ENCODE measurements around the gene SAP30.
A peak's percentile ranks its signal among the peaks of the same experiment; 100 is the strongest.

SAP30 gene

DNA sequence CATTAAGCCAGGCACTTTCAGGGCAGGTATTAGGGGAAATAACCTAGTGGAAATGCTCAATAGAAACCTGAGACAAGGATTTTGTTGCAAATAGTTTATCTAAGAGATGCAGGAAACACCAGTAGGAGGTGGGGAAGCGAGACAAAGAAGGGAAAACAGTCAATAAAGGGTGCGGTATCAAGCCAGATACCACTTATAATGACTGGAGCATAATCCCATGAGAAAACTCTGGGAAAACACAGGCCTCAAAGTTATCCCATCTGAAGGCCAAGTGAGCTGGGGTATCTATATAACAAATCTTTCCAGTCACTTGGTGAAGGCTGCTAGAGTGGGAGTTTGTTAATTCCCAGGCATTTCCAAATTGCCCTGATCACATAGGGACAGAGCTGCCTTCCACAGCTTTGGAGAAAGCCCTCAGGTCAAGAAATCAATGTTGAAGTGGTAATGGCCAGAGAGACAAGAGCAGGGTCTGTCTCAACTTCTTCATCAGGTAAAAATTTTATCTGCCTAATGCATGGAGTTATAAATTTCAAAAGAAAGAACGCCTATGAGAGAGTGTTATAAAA is 26.8 kb upstream of the SAP30 start:
- H3K36me3 ChIP-seq (ENCODE audit: control insufficient read depth, insufficient read depth, low read length): no peaks in the 10 kb centered on the region
- no peak overlapping the region for H3K9ac ChIP-seq (ENCODE audit: low read length)
- H3K27me3 ChIP-seq (ENCODE audit: control insufficient read depth, insufficient read depth, low read length): no peaks in the 10 kb centered on the region
- H3K4me3 ChIP-seq (ENCODE audit: low read length): no peak overlapping the region
- H3K4me1 ChIP-seq (ENCODE audit: control insufficient read depth, insufficient read depth, low read length): no peaks in the 10 kb centered on the region
- H3K9me3 ChIP-seq (ENCODE audit: control insufficient read depth, low read length): no peaks in the 10 kb centered on the region

DNA sequence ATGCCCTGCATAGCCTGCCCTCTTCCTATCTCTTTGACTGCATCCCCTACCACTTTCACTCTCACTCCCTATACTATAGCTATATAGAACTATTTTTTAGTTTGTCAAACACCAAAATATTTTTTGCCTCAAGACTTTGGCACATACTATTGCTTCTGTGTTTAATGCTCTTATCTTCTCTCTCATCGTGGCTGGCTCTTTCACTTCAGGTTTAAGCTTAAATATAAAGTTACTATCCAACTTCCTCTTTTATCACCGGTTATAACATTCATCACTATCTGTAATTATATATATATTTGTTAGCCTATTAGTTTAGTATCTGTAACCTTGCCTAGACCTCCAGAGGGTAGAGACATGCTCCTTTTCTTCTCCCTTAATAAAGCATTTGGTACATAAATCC is 25.1 kb upstream of the SAP30 start:
- H3K4me3 ChIP-seq (ENCODE audit: low read length): no peak overlapping the region
- no peaks in the 10 kb centered on the region for H3K27me3 ChIP-seq (ENCODE audit: control insufficient read depth, insufficient read depth, low read length)
- H3K36me3 ChIP-seq (ENCODE audit: control insufficient read depth, insufficient read depth, low read length): no peaks in the 10 kb centered on the region
- H3K9ac ChIP-seq (ENCODE audit: low read length): no peak overlapping the region
- H3K9me3 ChIP-seq (ENCODE audit: control insufficient read depth, low read length): no peaks in the 10 kb centered on the region
- no peaks in the 10 kb centered on the region for H3K4me1 ChIP-seq (ENCODE audit: control insufficient read depth, insufficient read depth, low read length)

DNA sequence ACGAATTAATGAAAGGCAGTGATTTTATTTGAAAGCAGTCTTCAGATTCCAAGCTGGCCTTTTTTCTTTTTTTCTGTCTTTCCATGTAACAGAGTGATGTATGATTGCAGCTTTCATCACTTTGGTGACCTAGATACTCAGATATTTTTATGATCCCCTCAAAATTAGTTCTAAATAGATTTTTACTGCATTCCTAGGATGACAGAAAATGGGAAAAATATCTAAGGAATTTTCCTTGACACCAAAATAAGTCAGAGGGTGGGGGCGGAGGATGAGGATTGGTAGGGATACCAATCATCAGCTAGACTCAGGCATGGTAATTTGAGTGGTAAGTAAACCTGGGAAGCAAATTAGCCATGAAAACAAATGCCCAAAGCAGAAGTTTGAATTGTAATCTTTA is 24.7 kb upstream of the SAP30 start:
- no peak overlapping the region for H3K4me3 ChIP-seq (ENCODE audit: low read length)
- no peaks in the 10 kb centered on the region for H3K27me3 ChIP-seq (ENCODE audit: control insufficient read depth, insufficient read depth, low read length)
- H3K4me1 ChIP-seq (ENCODE audit: control insufficient read depth, insufficient read depth, low read length): no peaks in the 10 kb centered on the region
- no peaks in the 10 kb centered on the region for H3K36me3 ChIP-seq (ENCODE audit: control insufficient read depth, insufficient read depth, low read length)
- no peak overlapping the region for H3K9ac ChIP-seq (ENCODE audit: low read length)
- H3K9me3 ChIP-seq (ENCODE audit: control insufficient read depth, low read length): no peaks in the 10 kb centered on the region

DNA sequence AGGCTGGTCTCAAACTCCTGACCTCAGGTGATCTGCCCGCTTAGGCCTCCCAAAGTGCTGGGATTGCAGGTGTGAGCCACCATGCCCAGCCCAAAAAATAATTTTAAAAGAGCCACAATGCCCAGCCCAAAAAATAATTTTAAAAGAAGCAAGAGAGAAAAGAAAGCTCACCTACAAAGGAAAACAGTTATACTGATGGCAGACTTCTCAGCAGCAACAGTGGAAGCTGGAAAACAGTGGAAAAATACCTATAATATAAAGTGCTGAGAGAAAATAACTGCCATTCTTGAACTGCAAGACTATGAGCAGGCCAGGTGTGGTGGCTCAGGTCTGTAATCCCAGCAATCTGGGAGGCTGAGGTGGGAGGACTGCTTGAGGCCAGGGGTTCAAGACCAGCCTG is 23.3 kb upstream of the SAP30 start:
- H3K4me1 ChIP-seq (ENCODE audit: control insufficient read depth, insufficient read depth, low read length): no peaks in the 10 kb centered on the region
- H3K4me3 ChIP-seq (ENCODE audit: low read length): no peak overlapping the region
- no peaks in the 10 kb centered on the region for H3K9me3 ChIP-seq (ENCODE audit: control insufficient read depth, low read length)
- no peak overlapping the region for H3K9ac ChIP-seq (ENCODE audit: low read length)
- H3K27me3 ChIP-seq (ENCODE audit: control insufficient read depth, insufficient read depth, low read length): no peaks in the 10 kb centered on the region
- H3K36me3 ChIP-seq (ENCODE audit: control insufficient read depth, insufficient read depth, low read length): no peaks in the 10 kb centered on the region

DNA sequence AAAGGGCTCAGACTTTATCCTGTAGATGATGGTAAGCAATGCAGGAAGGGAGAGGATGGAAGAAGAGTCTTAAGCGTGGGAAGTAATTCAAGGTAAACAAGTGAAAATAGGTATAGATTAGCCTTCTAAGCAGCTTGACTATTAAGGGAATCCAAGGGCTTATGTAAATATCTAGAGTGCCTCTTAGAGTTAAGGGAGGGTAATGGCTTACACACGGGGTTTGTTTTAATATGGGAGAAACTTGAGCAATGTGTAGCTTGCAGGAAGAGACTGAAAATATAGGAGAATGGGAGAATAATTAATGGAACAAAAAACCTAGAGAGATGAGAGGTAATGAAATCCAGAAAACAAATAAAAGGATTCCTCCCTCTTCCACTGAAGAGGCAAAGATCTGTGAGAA is 12.8 kb upstream of the SAP30 start:
- Histone ChIP-seq H3K4me3 (ENCODE audit: low read length) (no peak overlapping the region), H3K4me1 (ENCODE audit: control insufficient read depth, insufficient read depth, low read length) (no peaks in the 10 kb centered on the region)

DNA sequence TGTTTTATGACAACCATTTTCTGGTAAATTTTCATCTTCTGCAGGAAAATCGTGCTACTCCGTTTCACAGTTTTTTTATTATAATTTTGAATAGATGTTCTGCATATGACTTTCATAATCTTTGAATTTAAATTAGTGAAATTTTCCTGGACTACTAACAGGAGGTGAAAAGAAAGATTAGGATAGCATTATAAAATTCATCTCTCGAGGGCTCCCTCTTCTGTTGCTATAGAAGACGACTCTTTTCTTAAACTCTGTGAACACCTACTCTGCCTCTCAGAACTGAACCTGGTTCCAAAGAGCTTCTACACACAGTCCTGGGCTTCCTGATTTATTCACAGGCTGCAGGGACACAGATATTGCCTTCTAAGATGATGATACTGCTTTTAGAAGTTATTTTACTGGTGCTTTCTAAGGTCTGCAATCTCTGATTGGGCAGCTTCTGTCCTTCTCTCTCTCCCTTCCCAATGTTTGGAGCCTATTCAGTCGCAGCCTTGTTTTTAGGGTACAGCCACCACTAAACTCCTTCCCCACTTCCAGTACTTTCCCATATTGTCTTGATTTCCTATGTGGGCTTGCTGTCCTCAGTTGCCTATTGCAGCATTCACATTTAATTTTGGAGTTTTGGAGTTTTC is 10.1 kb upstream of the SAP30 start:
- H3K9me3 ChIP-seq (ENCODE audit: control insufficient read depth, low read length): no peaks in the 10 kb centered on the region
- no peaks in the 10 kb centered on the region for H3K27me3 ChIP-seq (ENCODE audit: control insufficient read depth, insufficient read depth, low read length)
- H3K4me3 ChIP-seq (ENCODE audit: low read length): no peak overlapping the region
- no peak overlapping the region for H3K9ac ChIP-seq (ENCODE audit: low read length)
- H3K36me3 ChIP-seq (ENCODE audit: control insufficient read depth, insufficient read depth, low read length): no peaks in the 10 kb centered on the region
- peaks cover under 1% of the 10 kb centered on the region for H3K4me1 ChIP-seq (ENCODE audit: control insufficient read depth, insufficient read depth, low read length)

More for the DNA sequence above, 12.8 kb upstream of the SAP30 start:
- no peaks in the 10 kb centered on the region for H3K36me3 ChIP-seq (ENCODE audit: control insufficient read depth, insufficient read depth, low read length)
- no peak overlapping the region for H3K9ac ChIP-seq (ENCODE audit: low read length)
- no peaks in the 10 kb centered on the region for H3K9me3 ChIP-seq (ENCODE audit: control insufficient read depth, low read length)
- no peaks in the 10 kb centered on the region for H3K27me3 ChIP-seq (ENCODE audit: control insufficient read depth, insufficient read depth, low read length)

DNA sequence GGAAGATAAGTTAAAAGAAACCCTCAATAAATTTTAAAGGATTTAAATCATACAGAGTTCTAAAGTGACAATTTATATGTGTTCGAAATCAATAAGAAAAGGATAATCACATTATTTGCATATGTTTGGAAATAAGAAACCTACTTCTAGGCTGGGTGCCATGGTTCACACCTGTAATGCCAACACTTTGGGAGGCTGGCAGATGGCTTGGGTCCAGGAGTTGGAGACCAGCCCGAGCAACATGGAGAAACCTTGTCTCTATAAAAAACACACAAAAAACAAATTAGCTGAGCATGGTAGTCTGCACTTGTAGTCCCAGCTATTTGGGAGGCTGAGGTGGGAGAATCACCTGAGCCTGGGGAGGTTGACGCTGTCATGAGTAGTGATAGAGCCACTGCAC is 8.1 kb upstream of the SAP30 start:
- Histone ChIP-seq H3K4me3 (ENCODE audit: low read length) (no peak overlapping the region), H3K27me3 (ENCODE audit: control insufficient read depth, insufficient read depth, low read length) (no peaks in the 10 kb centered on the region), H3K9me3 (ENCODE audit: control insufficient read depth, low read length) (no peaks in the 10 kb centered on the region), H3K9ac (ENCODE audit: low read length) (no peak overlapping the region), H3K36me3 (ENCODE audit: control insufficient read depth, insufficient read depth, low read length) (no peaks in the 10 kb centered on the region), H3K4me1 (ENCODE audit: control insufficient read depth, insufficient read depth, low read length) (peaks cover 6% of the 10 kb centered on the region)

DNA sequence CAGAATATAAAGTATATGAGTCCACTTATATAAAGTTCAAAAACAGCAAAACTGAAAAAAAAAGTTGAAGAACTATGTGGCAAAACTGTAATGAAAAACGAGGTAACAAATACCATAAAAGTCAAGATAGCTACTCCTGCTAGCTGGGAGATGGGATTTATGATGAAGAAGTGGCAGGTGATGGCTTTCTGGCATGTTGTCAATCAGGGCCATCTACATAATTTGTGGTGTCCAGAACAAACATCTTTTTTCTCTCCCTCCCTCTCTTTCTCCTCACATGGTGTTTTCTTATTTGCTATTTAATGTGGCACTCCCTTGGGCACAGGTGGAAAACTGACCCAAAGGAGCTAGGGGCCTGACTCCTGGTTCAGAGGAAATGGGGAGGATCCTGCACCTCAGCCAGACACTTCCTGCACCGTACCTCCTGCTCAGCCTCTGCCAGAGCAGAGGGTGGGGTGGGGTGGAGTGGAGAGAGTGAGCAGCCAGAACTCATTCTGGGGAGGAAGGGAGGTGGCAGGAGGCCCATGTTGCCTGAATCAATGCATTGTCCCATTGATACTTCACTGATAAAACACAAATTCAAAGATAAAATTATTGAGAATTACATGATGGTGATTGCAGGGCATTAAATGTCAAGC is 5.3 kb upstream of the SAP30 start:
- H3K4me1 ChIP-seq (ENCODE audit: control insufficient read depth, insufficient read depth, low read length): peaks cover 6% of the 10 kb centered on the region
- H3K9ac ChIP-seq (ENCODE audit: low read length): no peak overlapping the region
- H3K36me3 ChIP-seq (ENCODE audit: control insufficient read depth, insufficient read depth, low read length): no peaks in the 10 kb centered on the region
- no peaks in the 10 kb centered on the region for H3K27me3 ChIP-seq (ENCODE audit: control insufficient read depth, insufficient read depth, low read length)
- H3K4me3 ChIP-seq (ENCODE audit: low read length): no peak overlapping the region
- no peaks in the 10 kb centered on the region for H3K9me3 ChIP-seq (ENCODE audit: control insufficient read depth, low read length)

DNA sequence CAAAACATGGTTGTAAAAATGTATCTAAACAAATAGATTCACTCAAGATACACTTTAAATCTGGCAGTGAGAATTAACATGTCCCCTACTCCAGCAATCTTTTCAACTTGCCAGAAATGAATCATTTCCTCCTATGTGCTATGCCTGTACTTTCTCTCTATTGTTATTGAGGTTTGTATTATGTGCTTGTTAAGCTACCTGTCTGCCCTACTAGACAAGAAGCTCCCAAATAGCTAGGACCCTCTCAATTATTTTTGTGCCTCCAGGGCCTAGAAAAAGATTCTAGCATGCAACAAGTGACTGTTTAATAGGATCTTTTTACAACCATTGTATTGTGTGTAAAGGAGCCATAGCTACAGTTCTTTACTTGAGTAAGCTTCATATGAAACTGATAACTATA is 3.5 kb upstream of the SAP30 start:
- no peak overlapping the region for H3K9ac ChIP-seq (ENCODE audit: low read length)
- peaks cover 6% of the 10 kb centered on the region for H3K4me1 ChIP-seq (ENCODE audit: control insufficient read depth, insufficient read depth, low read length)
- no peaks in the 10 kb centered on the region for H3K9me3 ChIP-seq (ENCODE audit: control insufficient read depth, low read length)
- no peaks in the 10 kb centered on the region for H3K36me3 ChIP-seq (ENCODE audit: control insufficient read depth, insufficient read depth, low read length)
- no peak overlapping the region for H3K4me3 ChIP-seq (ENCODE audit: low read length)
- no peaks in the 10 kb centered on the region for H3K27me3 ChIP-seq (ENCODE audit: control insufficient read depth, insufficient read depth, low read length)

DNA sequence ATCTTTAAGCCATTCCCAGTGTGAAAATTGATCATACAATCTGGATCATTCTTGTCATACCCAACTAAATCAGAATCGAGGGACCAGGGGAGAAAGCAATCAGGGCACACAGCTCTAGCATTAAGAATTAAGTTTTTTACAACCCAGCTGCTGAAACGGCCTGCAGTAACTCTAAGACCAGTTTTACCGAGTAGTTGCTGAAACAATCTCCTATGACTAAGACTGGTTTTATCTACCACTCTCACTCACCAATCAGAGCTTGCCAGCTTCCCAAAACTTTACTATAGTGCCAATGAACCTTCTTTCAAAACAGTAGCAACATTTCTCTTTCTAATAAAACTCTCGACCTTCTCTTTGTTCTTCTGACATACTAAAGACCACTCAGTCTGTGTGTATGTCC is 2.8 kb upstream of the SAP30 start:
- no peaks in the 10 kb centered on the region for H3K9me3 ChIP-seq (ENCODE audit: control insufficient read depth, low read length)
- no peak overlapping the region for H3K9ac ChIP-seq (ENCODE audit: low read length)
- H3K4me3 ChIP-seq (ENCODE audit: low read length): no peak overlapping the region
- peaks cover 6% of the 10 kb centered on the region for H3K4me1 ChIP-seq (ENCODE audit: control insufficient read depth, insufficient read depth, low read length)
- no peaks in the 10 kb centered on the region for H3K27me3 ChIP-seq (ENCODE audit: control insufficient read depth, insufficient read depth, low read length)
- H3K36me3 ChIP-seq (ENCODE audit: control insufficient read depth, insufficient read depth, low read length): no peaks in the 10 kb centered on the region

DNA sequence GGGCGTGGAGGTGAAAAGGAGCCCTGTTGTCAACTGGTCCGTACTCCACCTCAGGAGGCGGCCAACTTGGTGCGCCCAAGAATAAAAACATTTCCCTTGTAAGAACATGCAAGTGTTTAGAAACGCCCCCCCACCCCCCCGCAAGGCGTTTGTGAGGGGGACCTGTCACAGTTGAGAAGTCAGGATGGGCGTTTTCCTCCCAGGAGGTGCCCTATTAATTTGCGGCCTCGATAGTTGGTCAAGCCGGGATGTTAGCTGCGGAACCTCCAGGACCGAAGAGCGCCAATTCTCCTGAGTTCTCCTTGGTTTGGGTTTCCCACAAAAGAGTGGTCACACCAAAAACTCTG is 651 bp upstream of the SAP30 start:
- no peaks in the 10 kb centered on the region for H3K36me3 ChIP-seq (ENCODE audit: control insufficient read depth, insufficient read depth, low read length)
- no peaks in the 10 kb centered on the region for H3K9me3 ChIP-seq (ENCODE audit: control insufficient read depth, low read length)
- peak overlapping the region; percentile 93 for H3K9ac ChIP-seq (ENCODE audit: low read length)
- peak overlapping the region; percentile 89 for H3K4me3 ChIP-seq (ENCODE audit: low read length)
- peaks cover 11% of the 10 kb centered on the region for H3K4me1 ChIP-seq (ENCODE audit: control insufficient read depth, insufficient read depth, low read length)
- H3K27me3 ChIP-seq (ENCODE audit: control insufficient read depth, insufficient read depth, low read length): no peaks in the 10 kb centered on the region

DNA sequence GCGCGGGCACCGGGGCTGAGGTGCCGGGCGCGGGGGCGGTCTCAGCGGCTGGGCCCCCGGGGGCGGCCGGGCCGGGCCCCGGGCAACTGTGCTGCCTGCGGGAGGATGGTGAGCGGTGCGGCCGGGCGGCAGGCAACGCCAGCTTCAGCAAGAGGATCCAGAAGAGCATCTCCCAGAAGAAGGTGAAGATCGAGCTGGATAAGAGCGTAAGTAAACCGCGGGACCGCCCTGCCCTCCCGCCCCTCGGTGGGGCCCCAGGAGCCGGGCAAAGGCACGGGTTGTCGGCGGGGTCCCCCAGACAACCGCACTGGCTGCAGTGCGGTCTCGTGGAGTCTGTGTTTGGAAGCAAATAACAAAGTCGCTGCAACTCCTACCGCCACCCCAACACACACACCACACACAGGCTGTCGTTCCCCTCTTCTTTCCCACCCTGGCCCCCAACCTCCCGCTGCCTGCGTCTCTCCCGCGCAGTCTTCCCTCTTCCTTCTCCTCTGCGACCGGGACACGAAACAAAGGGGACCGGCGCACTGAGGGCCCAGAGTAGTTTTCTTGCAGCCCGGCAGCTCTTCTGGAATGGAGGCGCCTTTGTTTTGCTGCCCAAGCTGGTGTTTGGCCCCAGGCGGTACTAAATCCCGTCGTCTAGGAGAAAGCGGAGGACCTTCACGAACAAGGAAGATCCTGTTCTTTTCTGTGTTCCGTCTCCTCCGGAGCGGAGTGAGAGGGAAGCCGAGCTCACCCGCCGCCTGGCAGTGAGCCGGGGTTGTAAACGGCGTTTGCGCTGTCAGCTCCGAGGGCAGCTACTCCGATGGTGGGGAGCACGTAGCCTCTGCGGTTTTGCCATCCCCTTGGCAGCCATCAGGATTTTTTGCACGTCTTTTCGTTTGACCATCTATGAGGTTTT is 788 bp downstream of the SAP30 start:
- H3K4me3 ChIP-seq (ENCODE audit: low read length): peak overlapping the region; percentile 75
- H3K4me1 ChIP-seq (ENCODE audit: control insufficient read depth, insufficient read depth, low read length): peaks cover 5% of the 10 kb centered on the region
- H3K27me3 ChIP-seq (ENCODE audit: control insufficient read depth, insufficient read depth, low read length): no peaks in the 10 kb centered on the region
- H3K9me3 ChIP-seq (ENCODE audit: control insufficient read depth, low read length): no peaks in the 10 kb centered on the region
- H3K9ac ChIP-seq (ENCODE audit: low read length): peak overlapping the region; percentile 92
- H3K36me3 ChIP-seq (ENCODE audit: control insufficient read depth, insufficient read depth, low read length): no peaks in the 10 kb centered on the region

Data from mucosa of stomach (tissue), 1 donor.